ENCODE measurements around the gene TBC1D22A.

The TBC1D22A gene

DNA sequence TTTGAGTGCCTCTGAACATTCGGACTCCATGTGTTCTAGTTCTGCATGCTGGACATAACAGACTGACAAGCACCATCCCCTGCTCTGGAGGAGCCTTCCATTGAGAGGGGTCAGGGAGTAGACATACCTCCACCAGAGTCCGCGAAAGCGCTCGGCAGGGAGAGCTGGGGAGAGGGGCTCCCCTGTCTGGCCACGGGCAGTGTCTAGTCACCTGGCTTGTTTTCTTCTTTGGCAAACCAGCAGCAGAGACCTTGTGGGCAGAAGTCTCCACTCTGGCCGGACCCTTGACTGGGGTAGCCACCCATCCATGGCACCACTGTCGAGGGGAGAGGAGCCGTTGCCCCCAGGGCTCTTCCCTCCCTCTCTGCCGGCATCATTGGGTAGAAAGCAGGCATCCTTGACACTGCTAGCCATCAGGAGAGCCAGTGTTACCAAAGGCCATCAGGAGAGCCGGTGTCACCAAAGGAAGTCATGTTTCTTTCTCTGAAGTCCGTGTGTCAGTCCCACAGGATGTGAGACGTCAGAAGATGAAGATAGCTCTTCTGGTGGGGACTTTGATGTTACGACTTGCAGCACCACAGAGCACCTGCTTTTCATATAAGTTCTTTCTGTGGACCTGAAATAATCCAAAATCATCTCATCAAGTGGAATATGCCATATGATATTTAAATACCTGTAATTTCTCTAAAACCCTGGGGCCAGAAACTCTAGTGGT lies 305.6 kb downstream of the TBC1D22A start:
- no peak for DNase-seq

DNA sequence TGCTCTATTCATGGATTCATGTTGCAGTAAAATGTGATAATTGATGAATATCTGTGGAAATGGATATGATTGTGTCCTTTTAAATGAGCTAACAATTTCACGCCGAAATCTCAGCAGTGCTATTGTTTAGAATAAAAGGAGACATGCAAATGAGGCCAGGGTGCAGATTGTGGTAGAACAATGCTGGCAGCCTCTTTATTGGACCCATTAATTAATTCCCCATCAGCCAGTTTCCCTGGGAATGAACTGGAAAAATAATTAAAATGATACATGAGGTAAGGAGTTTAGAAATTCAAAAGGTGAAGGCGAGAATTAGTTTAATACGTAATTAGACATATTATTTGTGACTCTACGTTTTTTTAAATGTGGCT lies 306.2 kb downstream of the TBC1D22A start:
- no peak for DNase-seq

DNA sequence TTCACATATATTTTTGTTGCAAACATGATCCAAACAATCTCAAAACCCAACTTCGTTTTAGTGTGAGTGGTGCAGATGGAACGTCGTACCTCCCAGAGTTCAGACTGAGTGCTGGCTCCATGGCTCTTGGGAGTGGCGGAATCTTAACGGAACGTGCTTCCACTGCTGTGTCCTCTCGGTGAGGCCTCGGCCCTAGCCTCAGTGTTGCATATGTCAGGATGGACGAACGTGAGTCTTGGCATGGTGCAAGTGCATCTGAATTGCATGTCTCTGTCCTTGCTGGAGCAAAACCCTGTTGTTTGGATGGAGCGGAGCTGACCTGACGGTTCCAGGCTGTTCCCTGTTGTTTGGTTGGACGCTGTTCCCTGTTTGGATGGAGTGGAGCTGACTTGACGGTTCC lies 306.8 kb downstream of the TBC1D22A start:
- no peak for DNase-seq

DNA sequence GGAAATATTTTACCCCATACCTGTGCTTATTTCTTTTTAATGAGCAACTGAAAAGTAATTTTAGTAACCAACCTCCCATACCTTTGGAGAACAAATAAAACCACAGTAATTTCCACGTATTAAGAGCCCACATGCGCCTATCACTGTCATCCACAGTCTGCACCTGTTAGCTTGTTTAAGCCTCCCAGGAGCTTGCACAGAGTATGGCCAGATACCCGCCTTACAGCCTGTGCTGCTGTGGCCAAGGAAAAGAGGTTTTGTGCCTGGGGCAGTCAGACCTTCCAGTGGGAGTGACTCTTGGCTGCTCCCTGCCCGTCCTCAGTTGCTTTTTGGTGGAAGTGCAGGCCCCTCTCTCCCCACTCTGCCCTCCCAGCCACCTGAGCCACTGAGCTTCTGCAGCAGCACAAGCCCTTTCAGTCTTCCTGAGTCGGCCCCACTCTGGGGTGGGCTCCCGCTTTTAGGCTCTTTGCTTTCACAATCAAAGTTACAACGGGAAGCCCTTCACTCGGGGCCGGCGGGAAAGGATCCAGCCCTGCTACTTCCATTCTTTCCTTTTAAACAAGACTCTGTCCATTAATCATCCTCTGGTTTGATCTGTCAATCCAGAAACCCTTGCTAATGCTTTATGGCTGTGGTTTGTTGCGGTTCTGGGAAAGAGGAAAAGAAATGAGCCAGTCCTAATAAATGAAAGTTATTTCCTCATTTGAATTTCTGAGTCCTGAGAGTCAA lies 308.8 kb downstream of the TBC1D22A start:
- no peak for DNase-seq

DNA sequence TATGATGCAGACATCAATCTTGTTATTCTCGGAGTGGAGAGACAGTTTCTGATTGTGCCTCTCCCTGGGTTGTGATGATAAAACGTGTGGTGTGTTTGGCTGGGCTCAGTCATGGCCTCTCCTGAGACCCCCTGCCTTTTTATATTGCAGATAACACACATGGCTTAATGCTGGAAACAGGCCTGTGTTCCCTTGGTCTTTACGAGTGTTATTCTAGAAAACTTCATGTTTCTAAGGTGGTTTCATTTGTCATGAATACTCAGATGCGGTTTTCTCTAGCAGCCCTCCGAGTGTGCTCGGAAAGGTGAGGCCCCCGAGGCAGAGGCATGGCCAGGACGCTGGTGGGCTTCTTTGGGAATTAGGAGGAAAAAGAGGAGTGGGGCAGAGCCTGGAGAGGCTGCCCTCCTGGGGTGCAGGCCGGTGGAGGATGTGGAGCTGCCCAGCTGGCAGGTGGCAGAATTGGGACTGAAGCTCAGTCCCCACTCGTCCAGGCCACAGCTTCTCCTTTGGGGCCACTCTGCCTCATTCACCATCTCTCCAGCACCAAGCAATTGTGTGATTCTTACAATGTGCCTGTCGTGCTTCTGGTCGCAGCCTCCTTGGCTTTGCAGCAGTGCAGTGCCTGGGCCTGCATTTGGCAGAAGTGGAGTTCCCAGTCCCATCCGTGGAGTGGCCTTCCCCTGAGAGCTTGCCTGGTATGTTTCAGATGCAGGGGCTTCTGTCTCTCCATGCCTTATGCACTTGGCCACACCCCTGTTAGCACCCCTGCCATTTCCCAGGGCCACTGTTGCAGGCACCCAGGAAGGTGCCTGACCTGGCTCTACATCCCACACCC lies 309.6 kb downstream of the TBC1D22A start:
- no peak for DNase-seq

DNA sequence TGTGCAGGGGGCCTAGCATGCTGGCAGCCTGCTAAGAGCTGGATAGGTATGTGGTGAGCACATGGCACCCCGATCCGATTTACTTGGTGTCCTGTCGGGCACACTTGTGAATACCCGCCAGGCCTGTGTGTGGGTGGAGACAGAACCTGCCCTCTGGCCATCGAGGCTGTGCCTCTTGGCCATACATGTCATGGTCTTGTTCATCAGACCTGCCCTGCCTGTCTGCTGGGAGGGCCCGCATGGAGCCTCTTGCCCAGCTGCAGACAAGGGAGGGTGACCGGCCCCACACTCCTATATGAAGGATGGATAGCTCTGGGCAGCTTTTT lies 310.2 kb downstream of the TBC1D22A start:
- no peak for DNase-seq

DNA sequence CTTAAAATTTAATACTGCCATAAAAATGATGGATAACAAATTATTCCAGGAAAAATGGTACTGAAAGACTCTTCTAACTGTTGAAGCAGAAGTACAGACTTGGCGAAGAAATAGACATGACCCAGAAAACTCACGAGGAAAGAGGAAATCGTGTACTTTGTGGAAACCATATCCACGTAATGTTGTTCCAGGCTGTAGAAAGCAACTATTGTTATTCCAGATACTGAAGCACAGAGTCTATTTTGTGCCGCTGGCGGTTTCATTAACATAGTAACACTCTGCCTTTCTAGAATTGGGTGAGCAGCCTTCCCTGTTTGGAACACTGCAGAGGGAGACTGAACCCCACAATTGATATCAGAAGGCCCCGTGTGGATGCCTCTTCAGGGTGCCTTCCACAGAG lies 310.6 kb downstream of the TBC1D22A start:
- no peak for DNase-seq

DNA sequence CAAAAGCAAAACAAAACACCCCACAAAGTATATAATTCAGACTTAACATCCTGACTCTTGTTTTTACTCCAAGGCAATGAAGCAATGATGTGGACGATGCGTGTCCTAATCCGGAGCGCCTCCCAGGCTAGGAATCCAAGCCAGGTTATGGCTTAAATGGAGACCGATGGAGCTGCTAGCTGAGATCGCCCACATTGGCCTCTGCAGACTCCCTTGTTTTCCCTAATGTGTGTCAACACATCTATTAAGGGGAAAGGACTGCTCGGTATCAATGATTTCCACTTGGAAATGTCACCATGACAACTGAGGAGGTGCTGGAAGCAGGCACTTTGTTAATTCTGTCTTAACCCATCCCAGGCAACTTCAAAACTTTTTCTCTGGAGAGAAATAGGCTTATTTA lies 311.7 kb downstream of the TBC1D22A start:
- no peak for DNase-seq

DNA sequence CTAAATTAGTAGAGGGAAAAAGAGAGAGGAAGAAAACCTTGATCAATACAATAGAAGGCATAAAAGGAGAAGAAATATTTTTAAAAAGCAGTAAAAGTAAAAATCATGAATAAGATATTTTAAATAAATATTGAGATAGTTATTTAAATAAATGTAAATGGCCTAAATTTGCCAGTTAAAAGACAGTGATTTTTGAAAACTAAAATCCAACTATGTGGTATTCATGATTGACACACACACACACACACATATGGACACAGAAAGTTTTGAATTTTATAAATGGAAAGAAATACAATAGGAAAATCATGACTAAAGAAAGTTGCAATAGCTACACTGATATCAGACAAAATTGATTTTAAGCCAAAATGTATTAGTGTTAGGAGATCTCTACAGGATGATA lies 313.1 kb downstream of the TBC1D22A start:
- no peak for DNase-seq

DNA sequence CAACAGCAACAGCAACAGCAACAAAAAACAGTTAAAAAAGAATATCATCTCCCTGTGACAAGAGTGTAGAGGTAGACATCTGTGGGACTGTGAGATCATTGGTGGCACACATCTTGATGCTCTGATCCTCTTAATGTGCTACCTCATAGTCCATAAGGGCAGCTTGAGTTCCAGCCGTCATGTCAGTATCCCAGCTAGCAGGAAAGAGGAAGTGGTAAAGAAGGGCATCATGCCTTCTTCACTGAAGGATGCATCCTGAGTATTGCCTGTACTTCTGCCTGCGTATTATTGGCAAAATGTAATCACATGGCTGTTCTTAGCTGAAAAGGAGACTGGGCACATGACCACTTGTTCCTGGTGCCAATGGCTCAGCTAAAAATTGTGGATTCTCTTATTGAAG lies 314.3 kb downstream of the TBC1D22A start:
- no peak for DNase-seq

DNA sequence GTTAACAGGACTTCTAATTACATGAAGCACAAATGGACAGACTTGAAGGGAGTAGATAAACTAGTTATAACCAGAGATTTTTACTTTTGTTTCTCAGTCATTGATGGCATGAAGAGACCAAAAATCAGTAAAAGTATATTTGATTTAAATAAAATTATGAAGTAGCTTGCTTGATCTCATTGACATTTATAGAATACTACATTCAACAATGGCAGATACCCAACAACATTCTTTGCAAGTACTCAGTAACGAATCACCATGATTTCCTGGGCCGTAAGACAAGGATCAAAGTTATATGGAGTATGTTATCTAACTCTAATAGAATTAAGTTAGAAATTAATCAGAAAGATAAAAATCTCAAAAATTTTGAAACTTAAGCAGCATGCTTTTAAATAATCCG lies 317.6 kb downstream of the TBC1D22A start:
- no peak for DNase-seq

DNA sequence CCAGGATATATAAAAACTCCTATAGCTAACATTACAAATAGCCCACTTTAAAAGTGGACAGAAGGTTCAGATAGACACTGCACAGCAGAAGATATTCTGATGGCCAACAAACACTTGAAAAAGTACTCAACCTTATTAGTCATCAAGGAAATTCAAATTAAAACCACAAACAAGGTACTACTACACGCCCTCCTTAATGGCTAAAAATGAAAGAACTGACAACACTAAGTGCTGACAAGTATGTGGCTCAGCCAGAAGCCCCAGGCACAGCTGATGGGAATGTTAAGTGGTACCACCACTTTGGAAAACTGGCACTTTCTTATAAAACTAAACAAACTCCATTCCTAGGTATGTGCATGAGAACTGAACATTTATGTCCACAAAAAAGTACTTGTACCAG lies 320.1 kb downstream of the TBC1D22A start:
- no peak for DNase-seq

DNA sequence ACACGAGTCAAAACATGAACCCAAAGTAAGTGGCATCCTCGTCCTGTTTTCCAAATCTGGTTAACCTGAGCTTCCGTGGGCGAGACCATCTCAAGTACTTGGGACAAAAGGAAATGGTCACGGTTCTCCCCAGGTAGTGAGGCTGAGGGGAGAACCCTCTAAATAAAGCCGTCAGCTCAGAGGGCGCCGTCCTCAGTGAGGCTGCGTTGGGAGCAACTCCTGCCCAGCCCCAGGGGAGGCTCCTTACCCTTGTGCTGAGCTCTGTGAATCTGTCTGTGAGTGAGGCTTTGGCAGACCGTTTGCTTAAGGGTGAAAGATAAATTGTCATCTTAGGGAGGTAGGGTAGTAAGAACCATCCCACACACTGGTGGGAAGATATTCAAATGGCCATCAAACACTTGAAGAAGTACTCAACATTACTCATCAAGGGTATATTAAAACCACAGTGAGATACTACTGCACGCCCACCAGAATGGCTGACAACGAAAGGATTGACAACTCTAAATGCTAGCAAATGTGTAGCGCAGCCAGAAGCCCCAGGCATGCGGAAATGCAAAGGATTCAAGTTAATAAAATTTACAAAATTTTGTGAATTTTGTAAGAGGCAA lies 321.0 kb downstream of the TBC1D22A start:
- peak; percentile 50 for DNase-seq

DNA sequence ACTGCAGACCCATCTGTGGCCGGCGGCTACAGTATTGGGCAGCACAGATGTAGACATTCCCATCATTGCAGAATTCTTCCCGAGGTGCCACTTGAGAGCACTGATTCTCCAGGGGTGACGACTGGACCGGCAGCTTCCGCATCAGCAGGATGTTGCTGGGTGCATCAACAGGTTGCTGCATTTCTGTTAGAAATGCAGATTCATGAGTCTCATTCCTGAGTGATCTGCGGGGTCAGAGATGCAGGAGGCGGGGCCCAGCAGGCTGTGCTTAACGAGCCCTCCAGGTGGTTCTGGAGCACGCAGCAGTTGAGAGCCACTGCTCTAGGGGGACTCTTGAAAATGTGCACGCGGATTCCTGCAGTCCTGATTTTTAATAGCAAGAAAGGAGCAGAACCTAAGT lies 321.8 kb downstream of the TBC1D22A start:
- DNase-seq = peak; percentile 30

DNA sequence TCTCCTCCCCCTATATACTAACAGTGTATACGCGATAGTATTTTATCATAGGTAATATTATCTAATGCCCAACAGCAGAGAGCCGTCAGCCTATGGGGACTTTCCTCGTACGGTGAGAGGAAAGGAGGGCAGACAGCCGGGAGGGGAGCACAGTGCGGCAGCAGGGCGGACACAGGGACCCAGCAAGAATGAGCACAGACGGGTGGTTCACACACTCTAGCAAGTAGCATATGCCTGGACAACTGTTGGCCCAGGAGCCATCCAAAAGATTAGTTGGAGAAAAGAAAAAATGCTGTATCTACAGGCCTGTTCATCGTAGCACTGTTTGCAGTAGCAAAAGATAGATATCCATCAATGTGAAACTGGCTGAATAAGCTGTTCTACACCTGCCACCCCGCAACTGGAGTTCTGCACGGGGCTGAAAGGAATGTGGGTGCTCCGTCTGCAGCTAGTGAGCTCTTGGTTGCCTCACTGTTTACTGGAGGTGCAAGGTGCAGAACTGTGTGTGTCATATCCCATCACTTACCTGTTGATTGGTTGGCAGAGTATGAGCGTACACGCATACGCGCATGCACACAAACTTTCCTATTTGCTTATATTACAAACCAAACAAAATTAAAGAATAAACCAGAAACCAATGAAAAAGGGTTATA lies 324.3 kb downstream of the TBC1D22A start:
- peak; percentile 7 for DNase-seq

DNA sequence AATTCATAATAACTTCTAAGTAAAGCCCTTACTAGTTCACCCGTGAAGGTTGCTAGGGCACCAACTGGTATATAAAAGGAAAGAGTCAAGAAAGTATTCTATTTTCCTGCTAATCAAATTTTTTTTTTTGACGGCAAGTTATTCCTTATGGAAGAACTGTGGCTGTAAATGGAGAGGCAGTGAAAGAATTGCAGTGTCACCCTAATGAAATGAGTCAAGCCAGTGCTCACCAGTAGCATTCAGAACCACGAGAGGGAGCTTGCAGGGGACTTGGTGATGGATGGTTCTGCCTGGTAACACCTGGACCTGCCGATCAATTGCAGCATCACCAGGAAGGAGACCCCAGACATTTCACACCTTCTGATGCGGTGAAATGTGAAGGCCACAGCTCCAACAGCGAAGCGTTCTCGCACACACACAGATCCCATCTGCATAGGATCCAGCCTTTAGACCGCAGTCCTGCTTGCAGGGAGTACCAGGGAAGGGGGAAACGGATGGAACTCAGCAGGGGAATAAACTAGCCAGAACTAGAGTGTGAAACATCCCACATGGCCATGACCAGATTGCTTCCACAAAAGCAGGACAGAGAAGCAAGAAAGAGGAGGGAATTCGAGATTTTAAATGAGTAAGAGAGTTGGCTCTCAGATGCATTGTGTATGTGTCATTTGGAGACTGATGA lies 326.2 kb downstream of the TBC1D22A start:
- DNase-seq = peak; percentile 38

DNA sequence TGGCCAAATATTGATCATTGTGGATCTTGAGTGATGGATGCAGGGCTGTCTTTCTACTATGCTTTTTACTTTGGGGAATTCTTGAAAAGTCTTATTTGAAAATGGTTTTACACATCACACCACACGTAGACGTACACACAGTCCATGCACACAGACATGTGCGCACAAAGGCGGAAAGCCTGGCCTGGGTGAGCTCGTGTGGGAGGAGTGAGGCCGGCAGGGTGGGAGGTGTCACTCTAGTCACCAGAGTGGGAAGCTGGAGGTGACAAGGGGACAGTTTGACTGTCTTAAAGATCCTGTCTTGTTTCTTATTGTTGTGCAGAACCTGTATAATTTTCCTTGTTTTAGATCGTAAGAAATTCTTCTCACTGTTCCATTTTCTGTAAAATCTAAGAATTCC lies 326.9 kb downstream of the TBC1D22A start:
- peak; percentile 55 for DNase-seq

DNA sequence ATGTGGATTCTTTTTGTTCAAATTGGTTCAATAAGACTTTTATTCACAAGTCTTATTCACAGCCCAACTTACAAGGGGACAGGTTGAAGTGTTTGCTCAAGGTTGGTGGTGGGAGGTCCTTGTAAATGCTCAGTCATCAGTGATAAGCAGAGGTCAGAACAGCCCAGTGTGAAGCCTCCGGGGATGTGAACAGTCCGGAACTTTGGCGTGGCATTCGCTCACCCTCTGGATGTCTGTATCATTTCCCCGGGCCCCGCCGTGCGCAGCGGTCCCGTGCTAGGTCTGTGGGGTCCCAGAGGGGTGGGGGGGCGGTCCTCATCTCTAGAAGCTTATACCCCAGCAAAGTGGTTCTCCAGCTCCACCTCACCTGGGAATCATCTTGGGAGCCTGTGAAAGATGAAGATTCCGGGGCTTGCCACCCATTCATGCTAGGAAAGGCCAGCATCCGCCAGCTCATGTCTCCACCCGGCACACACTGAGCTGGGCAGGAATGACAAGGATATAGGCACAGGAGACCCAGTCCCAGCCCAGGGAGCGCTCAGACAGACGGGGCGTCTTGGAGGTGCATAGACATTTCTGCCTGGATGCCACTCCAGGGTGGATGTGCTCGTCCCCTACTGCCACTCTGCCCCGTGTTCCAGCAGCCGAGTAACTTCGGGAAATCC lies 327.5 kb downstream of the TBC1D22A start:
- DNase-seq = peak; percentile 49

DNA sequence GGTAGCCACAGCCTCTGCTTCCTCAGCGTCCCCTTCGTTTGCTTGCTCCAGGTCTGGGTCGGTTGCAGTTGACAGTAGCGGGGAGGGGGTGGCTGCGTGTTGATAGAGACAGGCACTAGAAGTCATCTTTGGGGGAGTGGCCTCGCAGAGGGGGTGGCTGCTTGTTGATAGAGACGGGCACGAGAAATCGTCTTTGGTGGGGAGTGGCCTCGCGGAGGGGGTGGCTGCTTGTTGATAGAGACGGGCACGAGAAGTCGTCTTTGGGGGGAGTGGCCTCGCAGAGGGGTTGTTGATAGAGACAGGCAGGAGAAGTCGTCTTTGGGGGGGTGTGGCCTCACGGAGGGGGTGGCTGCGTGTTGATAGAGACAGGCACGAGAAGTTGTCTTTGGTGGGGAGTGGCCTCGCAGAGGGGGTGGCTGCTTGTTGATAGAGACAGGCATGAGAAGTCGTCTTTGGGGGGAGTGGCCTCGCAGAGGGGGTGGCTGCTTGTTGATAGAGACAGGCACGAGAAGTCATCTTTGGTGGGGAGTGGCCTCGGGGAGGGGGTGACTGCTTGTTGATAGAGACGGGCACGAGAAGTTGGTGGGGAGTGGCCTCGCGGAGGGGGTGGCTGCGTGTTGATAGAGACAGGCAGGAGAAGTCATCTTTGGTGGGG lies 328.3 kb downstream of the TBC1D22A start:
- peak; percentile 49 for DNase-seq

DNA sequence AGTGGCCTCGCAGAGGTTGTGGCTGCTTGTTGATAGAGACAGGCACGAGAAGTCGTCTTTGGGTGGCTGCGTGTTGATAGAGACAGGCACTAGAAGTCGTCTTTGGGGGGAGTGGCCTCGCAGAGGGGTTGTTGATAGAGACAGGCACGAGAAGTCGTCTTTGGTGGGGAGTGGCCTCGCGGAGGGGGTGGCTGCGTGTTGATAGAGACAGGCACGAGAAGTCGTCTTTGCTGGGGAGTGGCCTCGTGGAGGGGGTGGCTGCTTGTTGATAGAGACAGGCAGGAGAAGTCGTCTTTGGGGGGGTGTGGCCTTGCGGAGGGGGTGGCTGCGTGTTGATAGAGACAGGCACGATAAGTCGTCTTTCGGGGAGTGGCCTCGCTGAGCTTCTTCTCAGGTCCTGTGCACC lies 328.8 kb downstream of the TBC1D22A start:
- peak; percentile 48 for DNase-seq
